GM19463 (cell line): ENCODE data around the gene HOXC10.

Experiments
- ATAC-seq: cut with Tn5 transposase; IDR thresholded peaks from one replicate; pipeline ENCODE4 v1.9.1; 2021; ENCODE audit warnings: mild to moderate bottlenecking, moderate library complexity; ENCODE audit not compliant: unreplicated experiment

HOXC10 gene

DNA sequence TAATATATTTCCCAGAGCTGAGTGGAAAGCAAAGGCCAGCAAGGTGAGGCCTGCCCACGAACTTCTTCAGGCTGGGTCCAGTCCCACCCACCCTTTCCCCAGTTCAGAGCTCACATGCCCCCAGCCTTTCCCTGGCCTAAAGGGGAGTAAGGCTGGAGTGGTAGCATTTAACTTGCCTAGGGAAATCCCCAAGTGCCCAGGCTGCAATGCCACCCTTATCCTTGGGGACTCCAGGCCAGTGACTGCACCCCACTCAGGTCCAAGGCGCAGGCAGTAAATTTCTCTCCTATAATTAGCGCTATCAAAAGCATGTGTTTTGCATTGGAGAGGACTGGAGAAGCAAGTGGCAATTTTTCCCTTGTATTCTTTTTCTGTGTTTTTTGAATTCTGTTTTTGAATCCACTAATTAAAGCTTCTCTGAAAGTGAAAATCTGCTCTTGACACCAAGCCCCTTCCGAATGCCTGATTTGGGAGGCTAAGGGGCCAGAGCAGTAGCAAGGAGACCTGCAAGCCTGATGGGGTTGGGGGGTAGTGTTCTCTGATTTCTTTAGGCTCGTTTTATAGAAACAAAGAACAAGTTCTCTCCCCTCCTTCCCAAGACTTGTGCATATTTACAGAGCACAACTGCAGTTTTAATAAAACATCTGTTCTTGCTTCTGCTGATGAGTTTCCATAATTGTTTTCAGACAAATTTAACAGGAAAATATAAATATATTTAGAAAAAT is 39.8 kb downstream of the HOXC10 start:
- no peak for ATAC-seq

DNA sequence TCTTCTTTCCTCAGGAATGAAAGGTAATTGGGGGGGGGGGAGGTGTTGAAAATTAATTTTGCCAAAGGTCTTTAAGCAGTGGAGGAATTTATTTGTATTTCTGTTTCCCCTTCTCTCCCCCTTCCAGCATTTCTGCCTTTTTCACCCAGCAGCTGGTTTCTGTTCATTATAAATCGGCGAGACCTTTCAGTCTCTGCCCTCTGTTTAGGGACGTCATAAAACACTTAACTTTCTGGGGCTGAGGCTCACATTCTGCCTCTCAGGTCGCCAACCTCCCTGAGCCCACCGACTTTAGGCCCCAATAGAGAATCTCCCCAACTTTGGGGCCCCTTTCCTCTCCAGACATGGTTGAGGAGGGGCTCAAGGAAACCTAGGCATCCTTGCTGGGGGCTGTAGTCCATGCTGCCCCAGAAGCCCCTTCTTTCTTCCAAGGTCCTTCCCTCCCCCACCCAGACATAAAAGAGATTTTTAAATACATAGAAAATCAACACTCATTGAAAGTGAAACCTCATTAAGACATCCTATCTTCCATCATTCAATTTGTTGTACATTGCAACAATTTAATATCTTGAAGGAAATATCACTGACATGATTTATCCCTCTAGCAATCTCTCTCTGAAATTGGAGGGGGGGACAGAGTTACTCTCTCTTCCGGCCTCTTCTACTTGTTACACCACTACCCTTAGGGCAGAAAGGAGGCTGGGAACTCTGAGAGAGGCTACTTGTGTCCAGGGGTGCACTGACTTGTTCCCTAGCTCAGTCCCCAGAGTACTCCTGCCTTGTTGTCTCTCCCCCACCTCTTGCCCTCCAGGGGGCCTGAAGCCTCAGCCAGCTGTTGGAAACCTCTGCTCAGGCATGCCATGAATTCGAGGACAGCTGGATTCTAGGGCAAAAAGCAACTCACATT is 40.8 kb downstream of the HOXC10 start:
- ATAC-seq: no peak

DNA sequence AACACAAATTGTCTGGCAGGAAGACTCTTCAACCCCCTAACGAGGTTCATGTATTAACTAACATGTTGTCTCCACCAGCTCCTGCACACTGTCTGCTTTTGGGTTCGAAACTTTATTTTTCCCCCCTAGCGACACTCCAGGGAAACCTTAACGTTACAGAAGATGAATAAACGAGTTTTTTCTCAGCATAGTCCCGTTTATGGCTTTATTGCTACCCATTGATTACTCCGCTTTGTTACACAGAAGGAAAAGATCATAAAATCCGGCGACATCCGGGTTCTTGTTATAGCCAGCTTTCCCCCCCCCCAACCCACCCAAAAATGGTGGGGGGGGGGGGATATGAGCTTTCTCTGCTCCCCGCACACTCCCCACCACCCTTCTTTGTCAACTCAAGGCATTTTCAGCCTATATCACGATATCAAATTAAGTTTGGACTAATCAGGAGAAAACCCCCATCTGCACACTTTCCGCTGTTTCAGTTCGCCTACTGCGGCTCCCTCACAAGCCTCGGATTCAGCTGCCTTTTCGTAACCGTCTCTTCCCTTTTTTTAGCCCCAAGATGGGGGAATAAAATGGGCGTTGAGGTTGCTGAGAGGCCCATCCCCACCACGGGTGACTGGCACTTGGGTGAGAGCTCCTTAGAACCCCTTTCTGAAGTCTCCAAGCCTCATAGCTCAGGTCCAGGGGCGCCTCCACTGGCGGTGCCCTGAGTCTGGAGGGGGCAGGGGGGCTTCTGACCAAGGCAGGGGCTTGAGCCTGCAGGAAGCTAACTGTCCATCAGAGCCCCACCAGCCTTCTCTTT is 41.9 kb downstream of the HOXC10 start:
- ATAC-seq: no peak

- no peak for ATAC-seq
These were observed 42.5 kb downstream of the HOXC10 start for GRCh38 chr12:54027442-54027786.

DNA sequence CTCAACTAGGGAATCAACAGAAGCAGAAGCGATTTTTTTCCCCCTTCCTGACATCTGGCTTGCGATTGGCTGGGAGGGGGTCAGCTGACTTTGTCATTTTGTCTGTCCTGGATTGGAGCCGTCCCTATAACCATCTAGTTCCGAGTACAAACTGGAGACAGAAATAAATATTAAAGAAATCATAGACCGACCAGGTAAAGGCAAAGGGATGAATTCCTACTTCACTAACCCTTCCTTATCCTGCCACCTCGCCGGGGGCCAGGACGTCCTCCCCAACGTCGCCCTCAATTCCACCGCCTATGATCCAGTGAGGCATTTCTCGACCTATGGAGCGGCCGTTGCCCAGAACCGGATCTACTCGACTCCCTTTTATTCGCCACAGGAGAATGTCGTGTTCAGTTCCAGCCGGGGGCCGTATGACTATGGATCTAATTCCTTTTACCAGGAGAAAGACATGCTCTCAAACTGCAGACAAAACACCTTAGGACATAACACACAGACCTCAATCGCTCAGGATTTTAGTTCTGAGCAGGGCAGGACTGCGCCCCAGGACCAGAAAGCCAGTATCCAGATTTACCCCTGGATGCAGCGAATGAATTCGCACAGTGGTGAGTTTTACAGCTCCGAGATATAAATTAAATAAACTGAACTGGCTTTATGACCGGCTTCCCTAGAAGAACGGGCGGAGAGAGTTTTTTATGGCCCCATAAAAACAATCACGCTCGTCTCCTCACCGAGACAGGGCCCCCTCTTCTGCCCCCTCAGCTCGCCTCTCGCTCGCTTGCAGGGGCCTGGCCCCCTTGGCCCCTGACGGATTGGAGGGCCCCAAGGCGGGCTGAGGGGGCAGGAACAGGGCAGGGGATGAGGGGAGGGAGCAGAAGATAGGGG is 43.6 kb downstream of the HOXC10 start, which contains the start of gene HOXC6:
Gene HOXC6 (plus strand): TSS at position 127 of the 888 bp plus-strand sequence. CDS start 82 bp downstream, at position 209.
- ATAC-seq: no peak

DNA sequence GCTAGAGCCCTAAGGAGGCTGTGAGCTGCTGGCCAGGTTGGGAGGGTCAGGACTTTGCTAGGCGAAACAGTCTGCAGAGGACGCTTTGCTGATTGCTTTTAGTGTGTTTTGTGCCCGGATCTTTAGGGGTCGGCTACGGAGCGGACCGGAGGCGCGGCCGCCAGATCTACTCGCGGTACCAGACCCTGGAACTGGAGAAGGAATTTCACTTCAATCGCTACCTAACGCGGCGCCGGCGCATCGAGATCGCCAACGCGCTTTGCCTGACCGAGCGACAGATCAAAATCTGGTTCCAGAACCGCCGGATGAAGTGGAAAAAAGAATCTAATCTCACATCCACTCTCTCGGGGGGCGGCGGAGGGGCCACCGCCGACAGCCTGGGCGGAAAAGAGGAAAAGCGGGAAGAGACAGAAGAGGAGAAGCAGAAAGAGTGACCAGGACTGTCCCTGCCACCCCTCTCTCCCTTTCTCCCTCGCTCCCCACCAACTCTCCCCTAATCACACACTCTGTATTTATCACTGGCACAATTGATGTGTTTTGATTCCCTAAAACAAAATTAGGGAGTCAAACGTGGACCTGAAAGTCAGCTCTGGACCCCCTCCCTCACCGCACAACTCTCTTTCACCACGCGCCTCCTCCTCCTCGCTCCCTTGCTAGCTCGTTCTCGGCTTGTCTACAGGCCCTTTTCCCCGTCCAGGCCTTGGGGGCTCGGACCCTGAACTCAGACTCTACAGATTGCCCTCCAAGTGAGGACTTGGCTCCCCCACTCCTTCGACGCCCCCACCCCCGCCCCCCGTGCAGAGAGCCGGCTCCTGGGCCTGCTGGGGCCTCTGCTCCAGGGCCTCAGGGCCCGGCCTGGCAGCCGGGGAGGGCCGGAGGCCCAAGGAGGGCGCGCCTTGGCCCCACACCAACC is 44.8 kb downstream of the HOXC10 start:
- no peak for ATAC-seq

DNA sequence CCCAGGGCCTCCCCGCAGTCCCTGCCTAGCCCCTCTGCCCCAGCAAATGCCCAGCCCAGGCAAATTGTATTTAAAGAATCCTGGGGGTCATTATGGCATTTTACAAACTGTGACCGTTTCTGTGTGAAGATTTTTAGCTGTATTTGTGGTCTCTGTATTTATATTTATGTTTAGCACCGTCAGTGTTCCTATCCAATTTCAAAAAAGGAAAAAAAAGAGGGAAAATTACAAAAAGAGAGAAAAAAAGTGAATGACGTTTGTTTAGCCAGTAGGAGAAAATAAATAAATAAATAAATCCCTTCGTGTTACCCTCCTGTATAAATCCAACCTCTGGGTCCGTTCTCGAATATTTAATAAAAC is 45.5 kb downstream of the HOXC10 start:
- ATAC-seq: no peak

GRCh38 chr12:54030889-54031471 is 46.0 kb downstream of the HOXC10 start:
- ATAC-seq: no peak

GRCh38 chr12:54031480-54031879 is 46.5 kb downstream of the HOXC10 start:
- no peak for ATAC-seq

- no peak for ATAC-seq
These were observed 47.2 kb downstream of the HOXC10 start for GRCh38 chr12:54032086-54032619.

DNA sequence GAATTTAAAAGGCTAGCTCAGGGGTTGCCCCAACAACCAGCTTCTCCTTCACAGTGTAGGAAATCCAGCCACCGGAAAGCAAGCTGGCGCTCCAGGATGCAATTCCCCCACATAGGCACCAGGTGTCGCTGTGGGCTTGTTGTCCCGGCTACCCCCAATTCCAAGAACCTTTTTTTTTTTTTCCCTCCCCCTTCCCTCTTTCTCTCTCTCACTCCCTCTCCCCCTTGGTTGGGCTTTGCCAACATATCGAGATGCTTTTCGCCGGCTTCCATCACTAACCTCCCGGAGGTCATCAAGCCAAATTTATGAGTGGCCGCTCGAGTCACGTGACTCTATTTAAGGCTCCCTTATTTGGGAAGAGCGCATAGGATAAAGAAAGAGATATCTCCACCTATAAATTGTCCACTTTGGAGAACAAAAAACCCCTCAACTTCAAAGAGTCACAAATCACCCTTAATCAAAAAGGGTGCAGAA is 47.7 kb downstream of the HOXC10 start, which contains the start of gene HOXC5:
Gene HOXC5 (plus strand): TSS at position 424 of the 474 bp plus-strand sequence. CDS start 73 bp downstream, outside the sequence.
- no peak for ATAC-seq

DNA sequence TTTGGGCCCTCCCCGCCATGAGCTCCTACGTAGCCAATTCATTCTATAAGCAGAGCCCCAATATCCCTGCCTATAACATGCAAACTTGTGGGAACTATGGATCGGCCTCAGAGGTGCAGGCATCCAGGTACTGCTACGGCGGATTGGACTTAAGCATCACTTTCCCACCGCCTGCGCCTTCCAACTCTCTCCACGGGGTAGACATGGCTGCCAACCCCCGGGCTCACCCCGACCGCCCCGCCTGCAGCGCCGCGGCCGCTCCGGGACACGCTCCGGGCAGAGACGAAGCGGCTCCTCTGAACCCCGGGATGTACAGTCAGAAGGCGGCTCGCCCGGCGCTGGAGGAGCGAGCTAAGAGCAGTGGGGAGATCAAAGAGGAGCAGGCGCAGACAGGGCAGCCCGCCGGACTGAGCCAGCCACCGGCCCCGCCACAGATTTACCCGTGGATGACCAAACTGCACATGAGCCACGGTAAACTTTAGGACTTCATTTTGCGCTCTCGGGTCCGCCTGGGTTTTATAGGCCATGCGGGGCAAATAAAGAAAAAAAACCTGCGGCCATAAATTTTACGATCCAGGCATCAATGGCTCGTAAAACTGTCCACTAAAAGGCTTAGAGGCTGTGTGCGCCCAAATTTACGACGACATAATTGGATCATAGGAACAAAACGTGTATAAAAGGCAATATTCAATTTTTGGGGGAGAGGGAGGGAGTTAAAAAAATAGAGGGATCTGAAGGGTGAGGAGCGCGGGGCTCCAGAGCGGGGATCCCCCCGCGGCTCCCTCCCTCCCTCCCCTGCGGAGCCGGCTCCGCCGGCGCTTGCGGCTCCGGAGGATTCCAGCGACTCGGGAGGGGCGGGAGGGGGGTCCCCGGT is 48.4 kb downstream of the HOXC10 start:
- no peak for ATAC-seq

GRCh38 chr12:54033980-54034784 is 49.2 kb downstream of the HOXC10 start:
- ATAC-seq: no peak

DNA sequence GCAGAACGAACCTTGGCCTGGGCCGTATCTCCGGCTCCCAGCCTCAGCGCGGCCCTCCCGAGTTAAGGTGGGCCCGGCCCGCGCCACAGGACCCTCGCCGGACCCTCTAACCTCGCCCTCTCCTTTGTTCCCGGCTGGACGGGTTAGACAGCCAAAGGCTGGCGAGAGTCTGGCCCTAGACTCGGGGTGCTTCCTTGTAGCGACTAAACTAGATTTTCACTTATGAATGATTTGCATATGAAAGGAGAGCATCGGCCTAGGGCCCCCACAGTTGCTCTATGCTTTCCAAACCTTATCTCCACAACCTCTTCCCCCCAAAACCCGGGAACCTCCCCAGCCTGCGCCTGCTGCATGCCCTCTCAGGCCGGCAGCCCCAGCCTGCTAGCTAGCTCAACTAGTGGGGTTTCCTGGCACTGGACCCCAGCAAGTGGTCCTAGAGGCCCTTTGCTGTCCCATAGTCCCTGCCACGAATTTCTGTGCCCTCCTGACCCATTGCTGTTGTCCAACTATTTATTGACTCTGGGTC is 49.9 kb downstream of the HOXC10 start:
- no peak for ATAC-seq

DNA sequence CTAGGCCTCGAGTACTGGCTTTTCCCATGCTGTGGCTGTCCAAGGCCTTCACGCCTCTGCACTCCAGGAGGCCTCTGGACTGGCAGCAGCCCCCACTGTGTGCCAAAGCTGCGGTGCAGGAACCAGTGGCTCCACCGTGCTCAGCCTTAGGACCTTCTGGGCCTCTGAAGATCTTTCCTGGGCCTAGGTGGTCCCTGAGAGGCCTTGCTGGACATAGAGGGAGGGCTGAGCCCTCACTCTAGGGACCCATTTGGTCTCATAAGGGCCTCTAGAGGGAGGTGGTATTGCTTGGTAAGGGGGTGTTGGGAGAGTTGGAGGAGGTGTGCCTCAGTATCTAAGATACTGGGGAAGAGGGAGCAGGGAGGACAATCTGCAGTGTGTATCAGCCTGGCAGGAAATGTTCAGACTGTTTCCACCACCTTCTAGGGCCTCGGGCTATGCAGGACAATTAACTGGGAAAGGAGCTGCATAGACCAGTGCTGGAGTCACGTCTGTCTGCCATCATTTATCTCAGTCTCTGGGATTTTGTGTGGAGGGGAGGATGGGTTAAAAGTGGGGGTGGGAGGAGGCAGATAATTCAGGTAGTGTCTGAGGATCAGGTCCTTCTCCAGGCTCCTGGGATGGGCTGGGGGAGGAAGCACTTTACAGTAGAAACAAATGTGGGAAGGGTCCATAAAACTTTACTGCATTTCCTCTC is 50.8 kb downstream of the HOXC10 start:
- ATAC-seq: no peak
